ENCODE measurements around the gene STK25.
A peak's percentile ranks its signal among the peaks of the same experiment; 100 is the strongest.
"Not testable (repeated sequence)": the region's sequence is repeated elsewhere in the genome, so short reads cannot be mapped to it uniquely, and the experiment has no call there.

Gene STK25

DNA sequence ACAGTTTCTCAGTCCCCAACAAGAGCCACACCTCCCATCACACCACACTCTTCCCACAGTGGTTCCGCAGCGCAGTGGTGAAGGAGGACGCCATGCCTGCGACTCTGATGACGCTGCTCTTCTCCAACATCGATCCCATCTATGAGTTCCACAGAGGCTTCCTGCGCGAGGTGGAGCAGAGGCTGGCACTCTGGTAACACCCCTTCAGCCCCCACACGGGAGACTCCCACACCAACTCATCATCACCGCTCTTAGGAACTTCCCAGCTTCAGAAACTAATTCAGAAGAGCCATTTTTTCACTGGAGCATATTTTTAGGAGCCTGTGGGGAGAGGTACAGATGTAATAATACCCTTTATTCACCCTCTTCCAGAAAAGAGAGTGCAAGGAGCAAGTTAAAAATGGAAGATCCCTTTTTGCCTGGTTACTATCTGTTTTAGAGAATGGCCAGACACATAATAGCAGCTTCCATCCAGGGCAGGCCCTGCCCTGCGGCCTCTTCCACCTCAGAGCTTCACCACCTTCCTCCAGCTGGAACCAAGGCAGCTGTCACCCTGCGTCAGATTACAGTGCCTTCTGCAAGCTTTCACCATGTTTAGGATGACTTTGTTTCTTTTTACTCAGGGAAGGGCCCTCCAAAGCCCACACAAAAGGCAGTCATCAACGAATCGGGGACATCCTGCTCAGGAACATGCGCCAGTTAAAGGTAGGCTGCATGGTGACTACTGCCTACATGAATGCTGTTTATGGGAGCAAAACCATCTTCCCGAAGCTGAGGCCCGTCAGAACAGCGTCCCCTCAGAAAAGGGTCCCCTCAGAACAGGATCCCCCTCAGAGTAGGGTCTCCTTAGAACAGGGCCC is 44.9 kb downstream of the STK25 start:
- no peak for DNase-seq

DNA sequence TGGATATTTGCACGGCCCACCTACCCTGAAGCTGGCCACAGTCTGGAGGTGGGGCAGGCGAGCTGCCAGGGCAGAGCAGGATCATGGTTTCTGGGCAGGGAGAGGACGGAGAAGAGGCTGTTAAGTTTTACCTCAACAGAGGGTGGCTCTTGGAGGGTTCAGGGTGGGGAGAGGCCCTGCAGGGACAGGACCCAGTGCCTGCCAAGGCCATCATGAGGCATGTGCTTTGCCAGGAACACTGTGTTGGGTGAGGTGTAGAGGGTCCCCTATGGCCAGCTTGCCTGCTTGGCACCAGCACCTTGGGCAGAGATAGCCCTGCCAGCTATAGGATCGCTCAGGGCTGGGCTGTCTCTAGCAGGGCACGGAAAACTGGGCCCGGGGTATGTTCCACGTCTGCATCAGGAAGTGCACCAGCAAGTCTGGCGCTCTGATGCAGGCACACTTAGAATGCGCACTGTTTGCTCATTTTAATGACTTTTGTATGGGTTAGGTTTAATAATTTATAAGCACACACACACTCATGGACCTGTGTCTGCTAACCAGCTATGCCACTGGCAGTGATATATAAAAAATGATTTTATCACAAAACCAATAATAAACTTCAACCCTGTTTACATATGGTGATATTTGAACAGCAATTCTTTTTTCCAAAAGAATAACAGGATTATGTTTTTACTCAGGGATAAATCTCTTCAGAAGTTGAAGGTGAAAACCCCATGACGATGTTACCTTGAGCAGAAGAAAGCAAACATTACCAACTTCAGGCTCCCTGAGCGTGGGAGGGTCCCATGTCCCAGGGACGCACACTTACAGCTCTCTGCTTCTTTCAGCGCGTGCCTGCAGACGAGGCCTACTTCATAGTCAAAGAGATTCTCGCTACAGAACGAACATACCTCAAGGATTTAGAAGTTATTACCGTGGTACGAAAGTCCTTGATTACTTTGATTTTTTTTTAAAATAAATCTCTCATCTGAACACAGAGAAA is 46.4 kb downstream of the STK25 start:
- no peak for DNase-seq

DNA sequence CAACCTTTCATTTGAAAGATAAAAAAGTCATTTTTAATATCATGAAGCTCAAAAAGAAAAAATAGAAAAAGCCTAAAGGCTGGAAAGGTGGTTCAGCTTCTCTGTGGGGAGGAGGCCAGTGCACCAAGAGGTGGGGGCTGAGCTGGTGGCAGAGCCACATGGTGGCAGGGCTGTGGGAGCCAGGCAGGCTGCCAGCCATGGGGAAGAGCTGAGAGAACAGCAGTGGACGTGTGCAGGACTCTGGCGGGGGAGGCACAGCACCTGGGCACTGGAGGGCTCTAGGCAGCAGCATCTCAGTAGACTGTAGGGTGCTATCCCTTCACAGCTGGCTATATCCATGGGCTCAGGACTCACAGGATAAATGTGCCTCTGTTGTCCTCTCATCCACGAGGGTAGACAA is 47.8 kb downstream of the STK25 start:
- no peak for DNase-seq

DNA sequence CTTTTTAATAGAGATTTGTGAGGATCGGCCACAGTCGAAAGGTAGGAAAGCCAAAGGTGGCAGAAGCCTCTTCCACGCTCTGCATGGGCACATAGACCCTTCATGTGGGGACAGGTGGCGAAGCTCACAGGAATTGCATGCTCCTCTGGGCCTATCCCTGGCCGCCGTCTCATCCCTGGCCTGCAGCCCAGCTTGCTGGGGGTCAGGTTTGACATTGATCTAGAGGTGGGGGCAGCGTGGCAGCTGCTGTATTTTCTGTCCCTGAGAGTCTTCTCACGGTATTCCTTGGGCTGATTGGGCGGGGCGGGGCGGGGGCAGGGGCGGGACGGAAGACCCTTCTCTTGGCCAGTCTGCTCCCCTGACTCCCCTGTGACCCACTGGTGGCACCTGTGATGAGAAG is 48.9 kb downstream of the STK25 start:
- DNase-seq = no peak

DNA sequence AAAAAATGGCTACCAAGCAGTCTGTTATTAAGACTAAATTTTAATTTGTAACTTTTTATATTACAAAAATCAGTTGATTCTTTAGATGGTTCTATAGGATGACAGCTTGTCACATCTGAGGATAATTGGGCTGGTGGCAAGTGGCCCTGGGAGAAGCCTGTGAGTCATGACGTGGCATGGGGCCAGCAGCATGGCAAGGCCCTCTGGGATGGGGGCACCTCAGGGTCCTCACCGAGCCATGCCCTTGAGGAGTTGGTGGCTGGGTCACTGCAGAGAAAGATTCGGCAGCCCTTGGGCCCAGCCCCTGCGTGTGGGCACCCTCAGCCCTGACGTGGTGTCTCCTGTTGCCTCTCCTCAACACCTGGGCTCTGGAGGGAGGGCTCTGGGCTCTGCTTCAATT is 49.7 kb downstream of the STK25 start:
- no peak for DNase-seq

DNA sequence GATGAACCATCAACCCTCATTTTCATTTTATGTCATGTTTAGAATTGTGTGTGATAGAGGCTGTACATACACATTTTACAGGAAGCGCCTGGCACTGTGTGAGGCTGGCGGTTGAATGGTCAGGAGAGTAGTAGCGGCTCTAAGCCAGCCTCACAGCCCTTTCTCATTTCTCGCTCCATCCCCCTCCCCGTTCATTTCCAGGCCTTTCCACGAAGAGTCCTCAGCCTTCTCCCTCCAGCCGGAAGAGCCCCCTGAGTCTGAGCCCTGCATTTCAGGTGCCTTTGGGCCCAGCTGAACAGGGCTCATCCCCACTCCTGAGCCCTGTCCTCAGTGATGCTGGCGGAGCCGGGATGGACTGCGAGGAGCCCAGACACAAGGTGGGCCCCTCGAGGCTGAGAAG is 51.8 kb downstream of the STK25 start:
- DNase-seq = no peak

DNA sequence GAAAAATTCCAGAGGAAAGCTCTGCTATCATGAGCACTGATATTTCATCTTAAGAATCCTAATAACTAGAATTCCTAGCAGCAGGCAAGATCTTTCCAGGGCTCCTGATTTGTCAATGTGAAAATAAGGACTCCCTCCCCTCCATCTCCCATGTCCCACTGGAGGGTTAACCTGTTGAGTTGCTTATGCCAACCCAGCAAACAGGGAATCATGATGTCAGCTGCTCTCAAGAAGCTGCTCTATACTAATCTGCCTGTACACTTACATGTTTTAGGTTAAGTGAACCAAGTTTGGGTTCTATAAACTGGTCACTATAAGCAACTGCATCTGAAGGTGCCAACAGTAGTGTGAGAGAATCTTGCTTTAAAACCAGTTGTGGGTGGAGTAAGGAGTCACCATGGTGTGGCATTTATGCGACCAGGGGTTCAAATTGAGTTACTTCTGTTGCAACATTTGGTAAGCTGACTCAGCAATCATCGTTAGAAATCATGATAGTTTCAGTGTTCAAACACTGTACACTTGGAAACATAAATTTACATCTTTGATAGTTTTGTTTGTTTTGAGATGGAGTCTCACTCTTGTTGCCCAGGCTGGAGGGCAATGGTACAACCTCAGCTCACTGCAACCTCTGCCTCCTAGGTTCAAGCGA is 53.4 kb downstream of the STK25 start:
- DNase-seq = peak in 1 of 5 experiments; percentile 8

DNA sequence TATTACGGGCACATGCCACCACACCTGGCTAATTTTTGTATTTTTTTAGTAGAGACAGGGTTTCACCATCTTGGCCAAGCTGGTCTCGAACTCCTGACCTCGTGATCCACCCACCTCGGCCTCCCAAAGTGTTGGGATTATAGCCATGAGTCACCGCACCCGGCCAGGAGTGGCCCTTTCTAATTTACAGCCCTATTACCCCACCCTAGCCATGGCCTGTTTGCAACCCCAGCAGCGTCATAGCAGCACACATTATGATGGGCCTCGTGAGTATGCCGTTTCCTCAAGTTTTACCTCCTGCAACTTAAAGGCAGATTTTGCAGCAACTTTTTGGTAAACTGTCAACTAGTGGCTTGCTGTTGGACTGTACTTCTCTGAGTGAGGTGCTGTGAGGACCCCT is 54.5 kb downstream of the STK25 start:
- not testable (repeated sequence) for DNase-seq

DNA sequence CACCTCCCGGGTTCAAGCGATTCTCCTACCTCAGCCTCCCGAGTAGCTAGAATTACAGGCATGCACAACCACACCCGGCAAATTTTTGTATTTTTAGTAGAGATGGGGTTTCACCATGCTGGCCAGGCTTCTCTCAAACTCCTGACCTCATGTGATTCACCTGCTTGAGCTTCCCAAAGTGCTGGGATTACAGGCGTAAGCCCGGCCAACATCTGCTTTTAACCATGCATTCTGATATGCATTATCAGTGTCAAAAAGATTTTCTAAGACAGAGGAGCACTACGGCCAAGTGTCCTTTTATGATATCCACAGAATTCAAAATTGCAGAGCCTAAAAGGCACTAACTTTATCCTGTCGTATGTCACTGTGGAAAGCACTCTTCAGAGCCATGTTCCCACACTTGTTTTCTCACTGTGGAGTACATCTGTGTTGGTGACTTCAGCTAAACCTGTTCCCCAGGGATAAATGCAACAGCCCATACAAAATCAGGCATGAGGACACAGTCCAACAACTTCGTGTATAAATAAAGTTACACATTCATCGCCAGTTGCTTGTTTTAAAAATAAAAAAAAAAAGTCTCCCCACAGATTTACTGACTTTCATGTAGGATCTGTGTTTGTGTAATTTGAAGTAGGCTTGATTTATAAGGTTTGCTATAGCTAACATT is 56.4 kb downstream of the STK25 start:
- no peak for DNase-seq

DNA sequence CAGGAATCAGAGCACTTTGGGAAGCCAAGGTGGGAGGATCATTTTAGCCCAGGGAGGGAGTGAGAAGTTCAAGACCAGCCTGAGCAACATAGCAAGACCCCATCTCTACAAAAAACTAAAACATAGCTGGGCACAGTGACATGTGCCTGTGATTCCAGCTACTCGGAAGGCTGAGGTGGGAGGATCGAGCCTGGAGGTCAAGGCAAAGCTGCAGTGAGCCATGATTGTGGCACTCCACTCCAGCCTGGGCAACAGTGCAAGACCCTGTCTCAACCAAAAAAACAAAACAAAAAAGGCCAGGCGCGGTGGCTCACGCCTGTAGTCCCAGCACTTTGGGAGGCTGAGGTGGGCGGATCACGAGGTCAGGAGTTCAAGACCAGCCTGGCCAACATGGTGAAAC is 58.3 kb downstream of the STK25 start:
- not testable (repeated sequence) for DNase-seq

DNA sequence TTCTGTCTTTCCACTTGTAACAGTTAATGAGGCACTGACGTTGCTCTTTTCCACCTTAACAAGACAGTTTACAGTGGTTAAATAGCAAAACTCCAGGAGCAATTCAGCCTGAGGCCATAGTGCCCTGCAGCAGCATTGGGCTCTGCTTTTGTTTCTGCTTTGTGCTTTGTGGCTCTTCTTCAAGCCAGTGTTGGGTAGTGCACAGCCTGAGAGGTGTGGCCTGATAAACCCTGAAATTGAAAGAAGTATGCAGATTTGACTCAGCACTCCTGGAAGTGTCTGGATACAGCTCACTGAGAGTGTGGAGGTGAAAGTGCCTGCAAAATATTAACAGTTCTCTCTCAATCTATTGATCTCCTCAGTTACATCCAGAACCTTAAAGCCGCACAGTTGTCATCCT is 63.0 kb downstream of the STK25 start:
- peak in 1 of 5 experiments; percentile 85 for DNase-seq

DNA sequence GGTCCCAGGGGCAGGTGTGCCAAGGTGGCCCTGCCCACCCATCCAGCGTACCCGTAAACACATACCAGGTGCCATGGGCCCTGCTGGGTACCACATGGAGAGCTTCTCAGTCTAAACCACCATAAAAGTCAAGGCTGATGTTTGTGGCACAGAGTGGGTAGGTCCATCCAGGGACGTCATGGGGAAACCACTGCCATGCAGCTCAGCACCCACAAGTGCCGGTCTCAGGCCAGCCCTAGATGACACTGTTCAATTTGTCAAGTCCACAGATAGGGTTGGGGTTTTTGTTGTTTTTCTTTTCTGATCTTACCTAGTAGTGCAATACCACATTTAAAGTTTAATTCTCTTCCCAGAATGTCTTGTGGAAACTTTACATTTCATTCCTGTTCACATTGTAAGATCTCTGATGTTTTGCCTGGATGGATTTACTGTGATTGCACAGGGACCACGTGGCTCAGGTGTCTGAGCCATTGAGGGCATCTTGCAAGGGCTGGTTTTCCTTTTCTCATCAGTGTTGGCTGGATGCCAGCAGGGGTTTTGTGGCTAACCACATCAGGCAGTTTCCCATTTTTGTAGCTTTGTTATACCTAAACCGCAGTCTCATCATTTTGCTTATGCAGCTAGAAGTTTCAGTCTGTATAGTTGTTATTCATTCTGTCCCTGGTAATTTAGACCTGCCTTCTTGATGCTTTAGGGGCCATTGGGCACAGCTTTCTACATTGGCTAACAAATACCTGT is 64.7 kb downstream of the STK25 start:
- DNase-seq = peak; percentile 52 to 96 (median 85)
